Lower leg skin (tissue), 3 donors: Measurements from ENCODE around the gene PIP4K2C.

Source experiments
- CTCF ChIP-seq, 3 donors: fragments of 450-650 bp; IDR thresholded peaks; one replicate each; pipeline ENCODE4 v1.5.1; 2016; ENCODE audit warnings: antibody characterized with exemption in 3 of 3, mild to moderate bottlenecking in 3 of 3, moderate library complexity in 2 of 3
- POLR2A ChIP-seq, 2 donors: fragments of 450-650 bp; IDR thresholded peaks; one replicate each; pipeline ENCODE4 v1.6.1; 2016 to 2017; ENCODE audit warnings: antibody characterized with exemption in 2 of 2, mild to moderate bottlenecking in 1 of 2, moderate library complexity in 1 of 2

DNA sequence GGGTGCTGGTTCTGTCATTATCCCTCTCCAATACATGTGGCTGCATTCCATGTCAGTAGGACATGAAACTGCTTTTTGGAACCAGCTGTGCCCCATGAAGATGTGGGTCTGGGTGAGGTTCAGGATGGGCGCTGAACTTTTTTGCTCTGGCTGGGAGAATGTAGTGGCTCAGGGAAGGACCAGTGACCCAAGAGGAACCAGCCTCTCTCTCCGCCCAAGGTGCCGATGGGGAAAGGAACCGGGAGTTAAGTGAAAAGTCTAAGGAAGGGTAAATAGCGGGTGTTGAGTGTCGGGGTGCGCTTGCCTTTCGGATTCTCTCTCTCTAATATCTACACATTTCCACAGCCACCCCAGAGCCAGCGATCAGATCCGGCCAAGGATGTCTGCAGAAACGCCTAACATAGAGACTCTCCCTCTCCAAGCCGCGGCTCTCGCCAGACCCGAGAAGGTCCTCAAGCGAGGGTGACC, 28.0 kb downstream of the PIP4K2C start:
- TF ChIP-seq POLR2A (IDR thresholded peaks at IDR 0.05): no peak
- no peak for TF ChIP-seq CTCF (IDR thresholded peaks at IDR 0.05)
